Measurements from ENCODE around the gene ITPRIPL1. TPM values are rescaled to one million over a fixed set of nuclear protein-coding genes. Genes with fewer than 3 reads are reported as not detected.

Gene ITPRIPL1
- total and polyA plus RNA-seq, 8 donors = 0.29 to 3.9 (median 0.61) TPM; not detected in 4

DNA sequence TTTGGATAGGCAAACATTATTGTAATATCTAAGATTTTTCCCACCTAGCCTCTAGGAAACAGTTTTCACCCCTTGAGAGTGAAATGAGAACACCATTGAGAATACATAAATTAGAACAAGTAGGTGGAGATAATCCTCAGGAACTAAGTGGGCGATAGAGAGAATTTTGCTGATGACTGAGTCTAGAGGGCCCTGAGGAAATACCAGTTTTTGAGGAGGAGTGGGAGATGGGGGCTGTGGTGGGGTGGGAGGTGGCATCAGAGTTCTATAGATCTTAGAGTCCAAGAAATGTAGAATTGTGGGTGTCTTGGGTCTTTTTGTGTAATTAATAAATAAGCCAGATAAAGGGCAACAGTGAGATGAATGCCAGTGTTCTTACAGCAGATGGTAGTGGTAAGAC lies 22.3 kb downstream of the ITPRIPL1 start:
- no peak overlapping the region for H3K4me3 ChIP-seq
- no peak for DNase-seq
- intact Hi-C loops (cut with DNase I; ENCODE audit: low total_unique reads) = no loop called here
- H3K4me1 ChIP-seq = no peaks in the 10 kb centered on the region
- H3K36me3 ChIP-seq = peaks cover 0 to 29% (median 0%) of the 10 kb centered on the region in 4 donors
- TF ChIP-seq POLR2AphosphoS5 (IDR thresholded peaks at IDR 0.05) (no peak), POLR2A (IDR thresholded peaks at IDR 0.05) (no peak), EP300 (IDR thresholded peaks at IDR 0.05) (no peak)
- TF ChIP-seq, protein P1, sequence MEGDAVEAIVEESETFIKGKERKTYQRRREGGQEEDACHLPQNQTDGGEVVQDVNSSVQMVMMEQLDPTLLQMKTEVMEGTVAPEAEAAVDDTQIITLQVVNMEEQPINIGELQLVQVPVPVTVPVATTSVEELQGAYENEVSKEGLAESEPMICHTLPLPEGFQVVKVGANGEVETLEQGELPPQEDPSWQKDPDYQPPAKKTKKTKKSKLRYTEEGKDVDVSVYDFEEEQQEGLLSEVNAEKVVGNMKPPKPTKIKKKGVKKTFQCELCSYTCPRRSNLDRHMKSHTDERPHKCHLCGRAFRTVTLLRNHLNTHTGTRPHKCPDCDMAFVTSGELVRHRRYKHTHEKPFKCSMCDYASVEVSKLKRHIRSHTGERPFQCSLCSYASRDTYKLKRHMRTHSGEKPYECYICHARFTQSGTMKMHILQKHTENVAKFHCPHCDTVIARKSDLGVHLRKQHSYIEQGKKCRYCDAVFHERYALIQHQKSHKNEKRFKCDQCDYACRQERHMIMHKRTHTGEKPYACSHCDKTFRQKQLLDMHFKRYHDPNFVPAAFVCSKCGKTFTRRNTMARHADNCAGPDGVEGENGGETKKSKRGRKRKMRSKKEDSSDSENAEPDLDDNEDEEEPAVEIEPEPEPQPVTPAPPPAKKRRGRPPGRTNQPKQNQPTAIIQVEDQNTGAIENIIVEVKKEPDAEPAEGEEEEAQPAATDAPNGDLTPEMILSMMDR (IDR thresholded peaks at IDR 0.05) = no peak
- H3K27ac ChIP-seq = no peak overlapping the region
- no peaks in the 10 kb centered on the region for H3K9me3 ChIP-seq
- WGBS, 5 donors = 88 to 100% (median 97%) methylated on average over 1 of the region's 1 CpG
- no peaks in the 10 kb centered on the region for H3K27me3 ChIP-seq

GRCh38 chr2:96353032-96353561 lies 28.0 kb downstream of the ITPRIPL1 start:
- DNase-seq = peak in 1 of 2 donors; percentile 64
- Histone ChIP-seq H3K27ac (peak overlapping the region in 3 of 5 donors; percentile 20 to 43 (median 39)), H3K9me3 (no peaks in the 10 kb centered on the region), H3K4me3 (no peak overlapping the region), H3K27me3 (no peaks in the 10 kb centered on the region), H3K4me1 (no peaks in the 10 kb centered on the region), H3K36me3 (peaks cover 0 to 28% (median 0%) of the 10 kb centered on the region in 4 donors)
- 75 to 83% (median 78%) methylated on average over 9 of the region's 9 CpGs for WGBS, 5 donors
- intact Hi-C loops (cut with DNase I; ENCODE audit: low total_unique reads) = no loop called here
- no peak for TF ChIP-seq EP300 (IDR thresholded peaks at IDR 0.05)
- no peak for TF ChIP-seq POLR2A (IDR thresholded peaks at IDR 0.05)
- TF ChIP-seq, protein P1 (IDR thresholded peaks at IDR 0.05) = no peak
- no peak for TF ChIP-seq POLR2AphosphoS5 (IDR thresholded peaks at IDR 0.05)

- no peak for TF ChIP-seq POLR2A (IDR thresholded peaks at IDR 0.05)
- TF ChIP-seq EP300 (IDR thresholded peaks at IDR 0.05) = no peak
- TF ChIP-seq POLR2AphosphoS5 (IDR thresholded peaks at IDR 0.05) = no peak
- Histone ChIP-seq H3K9me3 (no peaks in the 10 kb centered on the region), H3K4me3 (no peak overlapping the region), H3K4me1 (no peaks in the 10 kb centered on the region), H3K27ac (peak overlapping the region in 3 of 5 donors; percentile 20 to 45 (median 39)), H3K36me3 (peaks cover 0 to 28% (median 0%) of the 10 kb centered on the region in 4 donors), H3K27me3 (no peaks in the 10 kb centered on the region)
- intact Hi-C loops (cut with DNase I; ENCODE audit: low total_unique reads) = no loop called here
- DNase-seq = peak in 1 of 2 donors; percentile 53
- WGBS, 5 donors = 63 to 84% (median 80%) methylated on average over 4 of the region's 4 CpGs
Measured at GRCh38 chr2:96353606-96354101, 28.5 kb downstream of the ITPRIPL1 start.

GRCh38 chr2:96354492-96354891 lies 29.4 kb downstream of the ITPRIPL1 start:
- intact Hi-C loops (cut with DNase I; ENCODE audit: low total_unique reads) = no loop called here
- peak overlapping the region in 1 of 5 donors; percentile 45 for H3K27ac ChIP-seq
- H3K36me3 ChIP-seq = peaks cover 0 to 21% (median 0%) of the 10 kb centered on the region in 4 donors
- TF ChIP-seq POLR2A (IDR thresholded peaks at IDR 0.05) (no peak), POLR2AphosphoS5 (IDR thresholded peaks at IDR 0.05) (no peak), EP300 (IDR thresholded peaks at IDR 0.05) (no peak)
- TF ChIP-seq, protein P1 (IDR thresholded peaks at IDR 0.05) = no peak
- WGBS, 5 donors = 86 to 94% (median 89%) methylated on average over 4 of the region's 4 CpGs
- DNase-seq = no peak
- H3K9me3 ChIP-seq = no peaks in the 10 kb centered on the region
- no peaks in the 10 kb centered on the region for H3K4me1 ChIP-seq
- no peaks in the 10 kb centered on the region for H3K27me3 ChIP-seq
- H3K4me3 ChIP-seq = no peak overlapping the region

DNA sequence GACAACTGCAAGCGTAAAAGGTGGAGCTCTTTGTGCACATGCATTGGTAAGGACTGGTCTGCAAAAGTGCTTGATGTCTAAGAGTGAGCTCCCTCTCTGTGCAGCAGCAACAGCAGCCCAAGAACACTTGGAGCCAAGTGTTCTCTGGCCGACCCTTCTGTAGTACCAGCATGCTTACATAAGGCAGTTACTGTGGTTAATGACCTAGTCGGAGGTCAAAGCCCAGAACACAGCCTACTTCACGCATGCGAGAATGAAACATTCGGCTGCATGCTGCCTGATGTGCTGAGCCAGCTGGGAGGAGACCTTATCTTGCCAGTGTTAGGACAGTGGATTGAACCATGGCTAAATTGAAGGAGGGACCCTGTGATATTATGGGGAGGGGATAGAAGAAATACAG lies 31.8 kb downstream of the ITPRIPL1 start:
- H3K9me3 ChIP-seq = no peaks in the 10 kb centered on the region
- peaks cover 0 to 5% (median 0%) of the 10 kb centered on the region in 4 donors for H3K36me3 ChIP-seq
- DNase-seq = no peak
- TF ChIP-seq POLR2AphosphoS5 (IDR thresholded peaks at IDR 0.05) (no peak), EP300 (IDR thresholded peaks at IDR 0.05) (no peak), POLR2A (IDR thresholded peaks at IDR 0.05) (no peak)
- TF ChIP-seq, protein P1 (IDR thresholded peaks at IDR 0.05) = no peak
- no peak overlapping the region for H3K4me3 ChIP-seq
- H3K27me3 ChIP-seq = no peaks in the 10 kb centered on the region
- no peak overlapping the region for H3K27ac ChIP-seq
- WGBS, 5 donors = 74 to 78% (median 77%) methylated on average over 6 of the region's 6 CpGs
- intact Hi-C loops (cut with DNase I; ENCODE audit: low total_unique reads) = no loop called here
- no peaks in the 10 kb centered on the region for H3K4me1 ChIP-seq

Measured in stomach (tissue), 9 donors.